K562 (cell line): ENCODE results near the gene NECTIN4. TPM values are rescaled to one million over a fixed set of nuclear protein-coding genes. Genes with fewer than 3 reads are reported as not detected.
A peak's percentile ranks its signal among the peaks of the same experiment; 100 is the strongest.

Source experiments
- BCOR ChIP-seq: fragments of 450-650 bp; IDR thresholded peaks from 2 replicates; pipeline ENCODE4 v1.6.1; 2016
- CHD1 ChIP-seq: fragments of 200-600 bp; sonication (generic); IDR thresholded peaks from one replicate; pipeline ENCODE4 v1.6.1; 2012; ENCODE audit warnings: mild to moderate bottlenecking, moderate library complexity, low read length, inconsistent platforms
- COPS2 ChIP-seq: fragments of 450-650 bp; conservative IDR thresholded peaks from 2 replicates; pipeline ENCODE4 v1.6.1; 2016; ENCODE audit warnings: mild to moderate bottlenecking, moderate library complexity
- CREB1 ChIP-seq, 2 experiments: sonication (generic) in 1 of 2; formaldehyde crosslinking in 1 of 2; IDR thresholded peaks; 2 replicates each; pipeline versions ENCODE4 v1.6.1 to v1.8.0; 2012 to 2022; ENCODE audit warnings: inconsistent platforms in 1 of 2, mild to moderate bottlenecking in 1 of 2, missing genetic modification reagents in 1 of 2, moderate library complexity in 1 of 2
- ELF2 ChIP-seq: fragments of 250-450 bp; sonication (Bioruptor Pico); IDR thresholded peaks from 2 replicates; pipeline ENCODE4 v1.5.0; 2021; ENCODE audit warnings: mild to moderate bottlenecking
- ETV5 ChIP-seq: sonication (generic); formaldehyde crosslinking; IDR thresholded peaks from 2 replicates; pipeline ENCODE4 v1.4.0; 2020; ENCODE audit warnings: low read depth, mild to moderate bottlenecking, missing genetic modification reagents
- FOXA1 ChIP-seq: fragments of 450-650 bp; IDR thresholded peaks from 2 replicates; pipeline ENCODE4 v1.6.1; 2016; ENCODE audit warnings: mild to moderate bottlenecking, borderline replicate concordance
- GABPB2 ChIP-seq: fragments of 250-450 bp; sonication (Bioruptor Pico); conservative IDR thresholded peaks from 2 replicates; pipeline ENCODE4 v1.5.1; 2021; ENCODE audit warnings: mild to moderate bottlenecking
- NCOA2 ChIP-seq, 2 experiments: fragments of 450-650 bp; IDR thresholded peaks; 2 replicates each; pipeline ENCODE4 v1.6.1; 2018; ENCODE audit warnings: mild to moderate bottlenecking in 2 of 2, moderate library complexity in 1 of 2; ENCODE audit not compliant: partially characterized antibody in 2 of 2
- NCOR1 ChIP-seq: fragments of 450-650 bp; IDR thresholded peaks from 2 replicates; pipeline ENCODE4 v1.6.1; 2016; ENCODE audit warnings: mild to moderate bottlenecking, moderate library complexity
- NFE2 ChIP-seq: IDR thresholded peaks from 2 replicates; pipeline ENCODE4 v1.6.1; 2014; ENCODE audit warnings: antibody characterized with exemption, low read depth
- POLR2AphosphoS5 ChIP-seq: IDR thresholded peaks from 2 replicates; pipeline ENCODE4 v1.6.1; 2011; ENCODE audit warnings: mild to moderate bottlenecking, low read depth, low read length, moderate library complexity; ENCODE audit not compliant: control insufficient read depth, insufficient read depth
- RBBP5 ChIP-seq: fragments of 200-600 bp; sonication (generic); IDR thresholded peaks from 2 replicates; pipeline ENCODE4 v1.6.1; 2012; ENCODE audit warnings: borderline replicate concordance, mild to moderate bottlenecking, low read length, control low read depth, inconsistent platforms; ENCODE audit not compliant: insufficient read depth, poor library complexity, severe bottlenecking
- RFX5 ChIP-seq: IDR thresholded peaks from 2 replicates; pipeline ENCODE4 v1.6.1; 2011; ENCODE audit warnings: low read depth, mild to moderate bottlenecking, improper control_type of control experiment, low read length
- SMAD1 ChIP-seq: fragments of 150-350 bp; IDR thresholded peaks from 2 replicates; pipeline ENCODE4 v1.6.1; 2014; ENCODE audit warnings: low read length, low read depth; ENCODE audit not compliant: partially characterized antibody
- SMAD2 ChIP-seq: fragments of 150-350 bp; IDR thresholded peaks from 2 replicates; pipeline ENCODE4 v1.6.1; 2014; ENCODE audit warnings: low read depth, mild to moderate bottlenecking, low read length
- ZKSCAN1 ChIP-seq: fragments of 150-350 bp; IDR thresholded peaks from 2 replicates; pipeline ENCODE4 v1.6.1; 2016; ENCODE audit warnings: low read depth, low read length
- ZNF197 ChIP-seq: fragments of 200-800 bp; sonication (Bioruptor generic); IDR thresholded peaks from 2 replicates; pipeline ENCODE4 v1.6.1; 2016; ENCODE audit warnings: low read depth, missing genetic modification characterization, missing compliant biosample characterization
- ZNF324 ChIP-seq: fragments of 250-450 bp; sonication (Bioruptor Pico); IDR thresholded peaks from 2 replicates; pipeline ENCODE4 v1.4.0; 2020; ENCODE audit warnings: mild to moderate bottlenecking
- ZNF347 ChIP-seq: fragments of 450-650 bp; formaldehyde crosslinking; IDR thresholded peaks from 2 replicates; pipeline ENCODE4 v1.4.0; 2020; ENCODE audit warnings: low read depth, mild to moderate bottlenecking, moderate library complexity
- ZNF507 ChIP-seq: conservative IDR thresholded peaks from 2 replicates; pipeline ENCODE4 v1.6.1; 2017; ENCODE audit warnings: missing genetic modification characterization, missing compliant biosample characterization
- ZNF717 ChIP-seq: fragments of 250-450 bp; sonication (Bioruptor Pico); IDR thresholded peaks from 2 replicates; pipeline ENCODE4 v1.5.0; 2021
- ZZZ3 ChIP-seq: fragments of 450-650 bp; IDR thresholded peaks from 2 replicates; pipeline ENCODE4 v1.6.1; 2016; ENCODE audit warnings: antibody characterized with exemption, mild to moderate bottlenecking, moderate library complexity
- polyA plus RNA-seq, 8 experiments: library from polyadenylated mRNA; depleted of rRNA in 4 of 8; stranded (reverse) in 5 of 8; unstranded in 3 of 8; fragments of >200 nt; fragmentation: Nextera tagmentation in 2 of 8; fragmentation: Illumina TruSeq in 1 of 8; extraction: Ambion mirVana in 2 of 8; extraction: Trizol in 1 of 8; gene quantifications; 2 replicates each; pipeline versions ENCODE4 v1.2.1 to v1.2.3, GENCODE V29; 2011 to 2014; ENCODE audit warnings: inconsistent platforms in 1 of 8, missing spikeins in 1 of 8
- total RNA-seq, 7 experiments: library from RNA; depleted of rRNA in 6 of 7; stranded (reverse); fragments of >200 nt in 6 of 7; fragmentation: Illumina TruSeq in 2 of 7; extraction: Trizol in 2 of 7; gene quantifications; 2 replicates each; pipeline versions ENCODE4 v1.2.1 to v1.2.3, GENCODE V29; 2011 to 2021; ENCODE audit warnings: low replicate concordance in 1 of 7
- TF ChIP-seq, protein P1 (sequence below), 2 experiments: fragments of 450-650 bp in 1 of 2; IDR thresholded peaks; 2 replicates each; pipeline ENCODE4 v1.6.1; 2011 to 2017; ENCODE audit warnings: low read depth in 2 of 2, antibody characterized with exemption in 1 of 2, borderline replicate concordance in 1 of 2, low read length in 1 of 2, mild to moderate bottlenecking in 1 of 2, mixed read lengths in 1 of 2; ENCODE audit not compliant: control insufficient read depth in 1 of 2
- TF ChIP-seq, protein P2 (sequence below): fragments of 250-450 bp; sonication (Bioruptor Pico); IDR thresholded peaks from 2 replicates; pipeline ENCODE4 v1.5.0; 2022; ENCODE audit warnings: mild to moderate bottlenecking

The NECTIN4 gene
- total and polyA plus RNA-seq, 9 of the 15 experiments (the other 6 are each of a cell fraction or from before 2014, with no cell fraction given): 0.01 to 0.09 TPM; not detected in 7

DNA sequence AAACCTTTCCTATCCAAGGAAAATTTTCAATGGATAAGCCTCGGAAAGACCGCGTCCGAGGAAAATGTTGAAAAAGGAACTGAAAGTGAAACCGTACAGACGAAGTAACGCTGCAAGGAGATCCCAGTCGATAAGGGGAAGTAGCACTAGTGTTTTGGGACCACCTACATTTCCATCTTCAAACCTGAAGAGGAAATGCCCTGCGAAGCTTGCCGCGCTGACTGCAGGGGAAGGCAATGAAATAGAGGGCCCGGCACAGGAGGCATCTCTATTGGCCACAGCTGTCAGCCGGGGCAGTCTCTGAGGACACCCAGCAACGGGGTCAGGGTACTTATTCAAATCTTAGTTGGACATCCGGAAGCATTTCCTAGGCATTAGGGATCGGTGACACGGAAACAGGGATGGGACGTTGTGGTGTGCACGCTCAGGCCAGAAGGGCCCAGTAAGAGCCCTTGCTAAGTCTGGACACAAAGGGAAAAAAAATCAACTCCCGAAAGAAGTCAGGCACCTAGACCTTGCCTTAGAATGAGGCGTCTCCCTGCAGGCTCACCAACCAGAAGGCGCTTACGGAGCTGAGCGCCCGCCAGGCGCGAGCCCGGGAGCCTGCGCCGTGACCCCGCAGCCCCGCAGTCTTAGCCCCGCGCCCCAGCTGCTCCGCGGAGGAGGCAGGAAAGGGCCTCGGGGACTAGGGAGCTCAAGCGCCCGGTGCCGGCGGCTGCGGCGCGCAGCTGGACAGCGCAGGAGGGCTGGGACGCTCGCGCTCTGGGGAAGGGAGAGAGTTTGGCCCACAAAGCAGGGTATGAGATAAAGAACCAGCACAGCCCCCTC is 44.2 kb downstream of the NECTIN4 start (continued):
- TF ChIP-seq, protein P1, sequence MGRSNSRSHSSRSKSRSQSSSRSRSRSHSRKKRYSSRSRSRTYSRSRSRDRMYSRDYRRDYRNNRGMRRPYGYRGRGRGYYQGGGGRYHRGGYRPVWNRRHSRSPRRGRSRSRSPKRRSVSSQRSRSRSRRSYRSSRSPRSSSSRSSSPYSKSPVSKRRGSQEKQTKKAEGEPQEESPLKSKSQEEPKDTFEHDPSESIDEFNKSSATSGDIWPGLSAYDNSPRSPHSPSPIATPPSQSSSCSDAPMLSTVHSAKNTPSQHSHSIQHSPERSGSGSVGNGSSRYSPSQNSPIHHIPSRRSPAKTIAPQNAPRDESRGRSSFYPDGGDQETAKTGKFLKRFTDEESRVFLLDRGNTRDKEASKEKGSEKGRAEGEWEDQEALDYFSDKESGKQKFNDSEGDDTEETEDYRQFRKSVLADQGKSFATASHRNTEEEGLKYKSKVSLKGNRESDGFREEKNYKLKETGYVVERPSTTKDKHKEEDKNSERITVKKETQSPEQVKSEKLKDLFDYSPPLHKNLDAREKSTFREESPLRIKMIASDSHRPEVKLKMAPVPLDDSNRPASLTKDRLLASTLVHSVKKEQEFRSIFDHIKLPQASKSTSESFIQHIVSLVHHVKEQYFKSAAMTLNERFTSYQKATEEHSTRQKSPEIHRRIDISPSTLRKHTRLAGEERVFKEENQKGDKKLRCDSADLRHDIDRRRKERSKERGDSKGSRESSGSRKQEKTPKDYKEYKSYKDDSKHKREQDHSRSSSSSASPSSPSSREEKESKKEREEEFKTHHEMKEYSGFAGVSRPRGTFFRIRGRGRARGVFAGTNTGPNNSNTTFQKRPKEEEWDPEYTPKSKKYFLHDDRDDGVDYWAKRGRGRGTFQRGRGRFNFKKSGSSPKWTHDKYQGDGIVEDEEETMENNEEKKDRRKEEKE (IDR thresholded peaks at IDR 0.05; ENCODE audit: borderline replicate concordance in 1 of 2, control insufficient read depth in 1 of 2, low read depth in 2 of 2, low read length in 1 of 2): no peak
- TF ChIP-seq RFX5 (no peak), ZNF507 (no peak), NCOA2 (IDR thresholded peaks at IDR 0.05; ENCODE audit: partially characterized antibody in 2 of 2) (no peak), POLR2AphosphoS5 (no peak), ZNF717 (CRISPR knock-in tag) (no peak), SMAD1 (no peak), ZZZ3 (no peak), ZNF324 (CRISPR knock-in tag) (no peak), ETV5 (CRISPR knock-in tag) (no peak), NFE2 (no peak), NCOR1 (no peak), BCOR (no peak), CHD1 (peak; percentile 61), ZNF197 (CRISPR knock-in tag) (no peak), ZKSCAN1 (no peak), GABPB2 (CRISPR knock-in tag) (no peak), SMAD2 (no peak), CREB1 (IDR thresholded peaks at IDR 0.05) (no peak), CREB1 (CRISPR knock-in tag; IDR thresholded peaks at IDR 0.05) (0 out of 2 replicates have a peak, but pooled peaks have one; percentile 13), ZNF347 (CRISPR knock-in tag) (no peak), RBBP5 (peak; percentile 59), COPS2 (no peak), ELF2 (CRISPR knock-in tag) (no peak), FOXA1 (no peak)
- TF ChIP-seq, protein P2, sequence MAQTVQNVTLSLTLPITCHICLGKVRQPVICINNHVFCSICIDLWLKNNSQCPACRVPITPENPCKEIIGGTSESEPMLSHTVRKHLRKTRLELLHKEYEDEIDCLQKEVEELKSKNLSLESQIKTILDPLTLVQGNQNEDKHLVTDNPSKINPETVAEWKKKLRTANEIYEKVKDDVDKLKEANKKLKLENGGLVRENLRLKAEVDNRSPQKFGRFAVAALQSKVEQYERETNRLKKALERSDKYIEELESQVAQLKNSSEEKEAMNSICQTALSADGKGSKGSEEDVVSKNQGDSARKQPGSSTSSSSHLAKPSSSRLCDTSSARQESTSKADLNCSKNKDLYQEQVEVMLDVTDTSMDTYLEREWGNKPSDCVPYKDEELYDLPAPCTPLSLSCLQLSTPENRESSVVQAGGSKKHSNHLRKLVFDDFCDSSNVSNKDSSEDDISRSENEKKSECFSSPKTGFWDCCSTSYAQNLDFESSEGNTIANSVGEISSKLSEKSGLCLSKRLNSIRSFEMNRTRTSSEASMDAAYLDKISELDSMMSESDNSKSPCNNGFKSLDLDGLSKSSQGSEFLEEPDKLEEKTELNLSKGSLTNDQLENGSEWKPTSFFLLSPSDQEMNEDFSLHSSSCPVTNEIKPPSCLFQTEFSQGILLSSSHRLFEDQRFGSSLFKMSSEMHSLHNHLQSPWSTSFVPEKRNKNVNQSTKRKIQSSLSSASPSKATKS (CRISPR knock-in tag): no peak
